IMR-90 (cell line): ENCODE measurements around the gene EEPD1. TPM values are rescaled to one million over a fixed set of nuclear protein-coding genes. Genes with fewer than 3 reads are reported as not detected.

Experiments
- ATAC-seq: fragments of 200-7000 bp; cut with Tn5 transposase; 2 replicates; pipeline ENCODE4 v1.9.1; 2020; ENCODE audit warnings: low read depth, mild to moderate bottlenecking, moderate library complexity
- BruUV-seq: library from RNA; stranded (reverse); fragments of 400-500 nt; replicated peaks from 2 replicates; lab custom pipeline; 2021; lab: Mats Ljungman, UMichigan
- CTCF ChIA-PET: fragments of 300-600 bp; formaldehyde crosslinking; extraction: SDS; loops from one replicate; lab custom pipeline; 2021; ENCODE audit warnings: antibody characterized with exemption; lab: Yijun Ruan, JAX
- POLR2A ChIA-PET: fragments of 300-600 bp; sonication (Branson Sonifier 250); formaldehyde crosslinking; loops from one replicate; lab custom pipeline; 2022; ENCODE audit warnings: antibody characterized with exemption; ENCODE audit not compliant: unreplicated experiment; lab: Charles Lee
- DNase-seq: peaks from one replicate; pipeline ENCODE4 v3.0.0; 2013
- H2AFZ ChIP-seq: replicated peaks from 2 replicates; pipeline ENCODE3; 2013; ENCODE audit warnings: low read length, mild to moderate bottlenecking; ENCODE audit not compliant: poor library complexity
- H2AK5ac ChIP-seq: 2 replicates; pipeline ENCODE4 v1.6.1; 2013; ENCODE audit warnings: low read depth, low read length, inconsistent platforms
- H2AK9ac ChIP-seq: replicated peaks from 2 replicates; pipeline ENCODE3; 2013; ENCODE audit warnings: mild to moderate bottlenecking, low read depth, low read length, moderate library complexity; ENCODE audit not compliant: poor library complexity
- H2BK120ac ChIP-seq: 2 replicates; pipeline ENCODE4 v1.6.1; 2013; ENCODE audit warnings: low read depth, low read length, inconsistent platforms
- H2BK15ac ChIP-seq: 3 replicates; pipeline ENCODE4 v1.6.1; 2013; ENCODE audit warnings: low read depth, low read length, inconsistent platforms
- H2BK20ac ChIP-seq: 2 replicates; pipeline ENCODE4 v1.6.1; 2013; ENCODE audit warnings: low read depth, mild to moderate bottlenecking, inconsistent platforms, low read length, moderate library complexity
- H2BK5ac ChIP-seq: 2 replicates; pipeline ENCODE4 v1.6.1; 2013; ENCODE audit warnings: mild to moderate bottlenecking, low read depth, low read length, inconsistent platforms; ENCODE audit not compliant: poor library complexity, severe bottlenecking
- H3K14ac ChIP-seq: replicated peaks from 2 replicates; pipeline ENCODE4 v1.6.1; 2013; ENCODE audit warnings: low read depth, low read length, inconsistent platforms
- H3K18ac ChIP-seq: 2 replicates; pipeline ENCODE4 v1.6.1; 2013; ENCODE audit warnings: low read depth, low read length, control low read depth
- H3K23ac ChIP-seq: 2 replicates; pipeline ENCODE4 v1.6.1; 2013; ENCODE audit warnings: low read depth, low read length, inconsistent platforms
- H3K27ac ChIP-seq: 2 replicates; pipeline ENCODE4 v1.5.1; 2013; ENCODE audit warnings: mild to moderate bottlenecking, control low read depth, low read length; ENCODE audit not compliant: insufficient read depth
- H3K27me3 ChIP-seq: 2 replicates; pipeline ENCODE4 v1.6.1; 2013; ENCODE audit warnings: low read length; ENCODE audit not compliant: control insufficient read depth, insufficient read depth
- H3K36me3 ChIP-seq: 2 replicates; pipeline ENCODE4 v1.6.1; 2013; ENCODE audit warnings: low read length, mixed read lengths; ENCODE audit not compliant: control insufficient read depth, insufficient read depth
- H3K4ac ChIP-seq: 2 replicates; pipeline ENCODE4 v1.6.1; 2013; ENCODE audit warnings: low read depth, low read length, inconsistent platforms
- H3K4me1 ChIP-seq: 2 replicates; pipeline ENCODE4 v1.6.1; 2013; ENCODE audit warnings: low read length, mixed read lengths; ENCODE audit not compliant: control insufficient read depth, insufficient read depth
- H3K4me2 ChIP-seq: 2 replicates; pipeline ENCODE4 v1.6.1; 2013; ENCODE audit warnings: low read depth, mild to moderate bottlenecking, control low read depth, low read length, moderate library complexity
- H3K4me3 ChIP-seq: 2 replicates; pipeline ENCODE4 v1.5.1; 2013; ENCODE audit warnings: low read depth, mild to moderate bottlenecking, control low read depth, low read length, moderate library complexity; ENCODE audit not compliant: insufficient read depth
- H3K56ac ChIP-seq: 2 replicates; pipeline ENCODE4 v1.6.1; 2013; ENCODE audit warnings: low read length, inconsistent platforms; ENCODE audit not compliant: insufficient read depth; ENCODE audit errors: extremely low read depth
- H3K79me1 ChIP-seq, 2 experiments: 2 replicates each; pipeline ENCODE4 v1.6.1; 2013; ENCODE audit warnings: low read length in 2 of 2, inconsistent platforms in 1 of 2, low read depth in 1 of 2
- H3K9ac ChIP-seq: 2 replicates; pipeline ENCODE4 v1.6.1; 2013; ENCODE audit warnings: low read depth, low read length, control low read depth
- H3K9me1 ChIP-seq: 2 replicates; pipeline ENCODE4 v1.6.1; 2013; ENCODE audit warnings: low read length, inconsistent platforms; ENCODE audit not compliant: insufficient read depth
- H3K9me3 ChIP-seq: 2 replicates; pipeline ENCODE4 v1.6.1; 2013; ENCODE audit warnings: low read length; ENCODE audit not compliant: control insufficient read depth, insufficient read depth
- H4K20me1 ChIP-seq: 2 replicates; pipeline ENCODE4 v1.6.1; 2013; ENCODE audit warnings: low read length, inconsistent platforms; ENCODE audit not compliant: insufficient read depth
- H4K5ac ChIP-seq: 2 replicates; pipeline ENCODE4 v1.6.1; 2013; ENCODE audit warnings: mild to moderate bottlenecking, low read depth, low read length, control low read depth
- H4K8ac ChIP-seq, 2 experiments: 2 replicates each; pipeline ENCODE4 v1.6.1; 2013; ENCODE audit warnings: low read depth in 2 of 2, low read length in 2 of 2, control low read depth in 1 of 2, inconsistent platforms in 1 of 2
- H4K91ac ChIP-seq: 2 replicates; pipeline ENCODE4 v1.6.1; 2013; ENCODE audit warnings: low read depth, low read length, inconsistent platforms; ENCODE audit not compliant: insufficient read depth
- POLR2A ChIP-seq: IDR thresholded peaks from 2 replicates; pipeline ENCODE4 v1.6.1; 2012; ENCODE audit warnings: mild to moderate bottlenecking, low read depth, low read length
- WGBS, 2 experiments: methylation state at CpG; one replicate each; pipeline versions ENCODE4 v1.1.5 to v1.1.7; 2013; ENCODE audit warnings: missing lambda C conversion rate in 2 of 2; ENCODE audit not compliant: insufficient read length in 1 of 2; ENCODE audit errors: extremely low coverage in 2 of 2; 5-methylcytosine and 5-hydroxymethylcytosine counted together
- dilution Hi-C: fragments of 300-500 bp; cut with HindIII; formaldehyde crosslinking; loops from one replicate; pipeline ENCODE4 v1.14.3; 2018; ENCODE audit warnings: low sequenced_read_pairs; ENCODE audit not compliant: unreplicated experiment
- in situ Hi-C: fragments of 300-500 bp; cut with MboI; formaldehyde crosslinking; loops from 3 replicates; pipeline ENCODE4 v1.14.3; 2019; ENCODE audit warnings: low sequenced_read_pairs, inconsistent platforms, mixed read lengths
- intact Hi-C: fragments of 100-400 bp; cut with micrococcal nuclease; formaldehyde crosslinking; loops from 2 replicates; pipeline ENCODE4 v1.10.0; 2022
- polyA plus RNA-seq, 3 experiments: library from polyadenylated mRNA; depleted of rRNA; stranded (reverse); fragments of >200 nt; gene quantifications; 2 replicates each; pipeline ENCODE4 v1.2.3, GENCODE V29; 2012; ENCODE audit warnings: low replicate concordance in 1 of 3
- total RNA-seq: library from RNA; depleted of rRNA; stranded (reverse); fragments of >200 nt; gene quantifications from 2 replicates; pipeline ENCODE4 v1.2.3, GENCODE V29; 2012

EEPD1 gene
- total and polyA plus RNA-seq, 2 of the 4 experiments (the other 2 are of a cell fraction), result 7.3 to 15.2 TPM

DNA sequence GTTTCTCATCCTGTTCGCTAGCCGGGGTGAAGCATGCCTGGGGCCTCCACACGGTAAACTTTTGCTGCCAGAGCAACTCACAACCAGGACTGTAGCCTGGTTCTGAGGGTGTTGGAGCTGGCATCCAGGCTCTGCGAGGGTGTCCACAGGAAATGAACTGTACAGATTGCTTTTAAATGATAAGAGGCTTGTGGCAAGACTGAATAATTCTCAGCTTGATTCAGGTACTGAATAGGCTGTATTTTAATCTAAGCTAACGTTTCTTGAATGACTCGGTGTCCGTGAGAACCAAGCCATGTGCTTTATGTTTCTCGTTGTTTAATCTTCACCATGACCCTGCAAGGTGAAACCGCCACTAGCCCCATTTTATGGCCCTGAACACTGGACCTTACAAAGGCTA lies 49.3 kb downstream of the EEPD1 start:
- DNase-seq (no peak), ATAC-seq (no peak)
- Histone ChIP-seq H3K27ac (no peak overlapping the region), H3K23ac (0 out of 2 replicates have a peak overlapping the region, but pooled peaks have one; percentile 38), H2BK20ac (peak overlapping the region; percentile 57; the same call in 1 of the 2 replicates), H2BK15ac (peak overlapping the region; percentile 59; the same call in 2 of the 3 replicates), H3K9me1 (peaks cover 45% of the 10 kb centered on the region), H2AK5ac (peak overlapping the region; percentile 57; the same call in 1 of the 2 replicates), H3K9me3 (no peaks in the 10 kb centered on the region), H3K4me2 (no peak overlapping the region), H4K8ac (peak overlapping the region; percentile 18 to 59; a peak in 2 of 4 replicates), H3K79me1 (peaks cover 18 to 69% of the 10 kb centered on the region in 2 experiments), H2BK120ac (peak overlapping the region; percentile 83), H2AK9ac (peak overlapping the region; percentile 26), H3K36me3 (no peaks in the 10 kb centered on the region), H4K91ac (peak overlapping the region; percentile 68), H4K5ac (no peak overlapping the region), H3K14ac (peak overlapping the region; percentile 61), H3K9ac (no peak overlapping the region), H4K20me1 (no peaks in the 10 kb centered on the region), H3K4me3 (no peak overlapping the region), H3K18ac (no peak overlapping the region), H3K4ac (peak overlapping the region; percentile 89), H3K56ac (no peak overlapping the region; the same call in 1 of the 2 replicates), H3K27me3 (no peaks in the 10 kb centered on the region), H2BK5ac (no peak overlapping the region), H3K4me1 (peaks cover 41% of the 10 kb centered on the region), H2AFZ (peak overlapping the region; percentile 18)
- intact Hi-C loops (no loop called here), in situ Hi-C loops (no loop called here), dilution Hi-C loops (no loop called here)
- WGBS, 2 experiments, result 100% methylated on average over 1 of the region's 9 CpGs; no CpG with 5 or more reads in 1 of the 2 experiments
- CTCF ChIA-PET, result no interaction called here
- BruUV-seq, result no TSS peak
- no peak for TF ChIP-seq POLR2A
- POLR2A ChIA-PET, result no interaction called here
